Measurements from ENCODE around the gene NSUN7. TPM values are rescaled to one million over a fixed set of nuclear protein-coding genes. Genes with fewer than 3 reads are reported as not detected.

Gene NSUN7
- total RNA-seq, 1 experiment from 2014 or later = 6.7 TPM

- Histone ChIP-seq H3K4me2 (ENCODE audit: low read length) (no peak overlapping the region), H3K9ac (ENCODE audit: low read length) (no peak overlapping the region), H3K4me1 (ENCODE audit: insufficient read depth, low read length) (no peaks in the 10 kb centered on the region), H3K27ac (ENCODE audit: low read length) (no peak overlapping the region), H2AFZ (ENCODE audit: low read length) (no peak overlapping the region), H3K4me3 (ENCODE audit: low read length) (no peak overlapping the region), H3K9me2 (replicated peaks; ENCODE audit: low read length) (no peaks in the 10 kb centered on the region), H3K36me3 (ENCODE audit: low read depth, low read length) (no peaks in the 10 kb centered on the region), H3F3A (ENCODE audit: low read length, unreplicated experiment) (no peaks in the 10 kb centered on the region), H3K27me3 (ENCODE audit: low read length) (no peaks in the 10 kb centered on the region), H3K9me3 (ENCODE audit: low read length) (no peaks in the 10 kb centered on the region), H3K79me2 (ENCODE audit: low read length) (no peaks in the 10 kb centered on the region), H4K20me1 (ENCODE audit: low read length) (no peaks in the 10 kb centered on the region)
- intact Hi-C loops (cut with micrococcal nuclease) = loop anchor here (10.0 kb wide), 1 partner anchor 585 kb away; no protein-coding TSS in a partner anchor
- no peak for TF ChIP-seq EZH2phosphoT487 (IDR thresholded peaks at IDR 0.05; ENCODE audit: borderline replicate concordance, low read length)
- TF ChIP-seq CTCF (conservative IDR thresholded peaks at IDR 0.05; ENCODE audit: low read depth, low read length) = no peak
- no peak for TF ChIP-seq EZH2 (IDR thresholded peaks at IDR 0.05; ENCODE audit: low read length, unreplicated experiment)
- CTCF ChIA-PET = no interaction called here
- ATAC-seq = no peak
- no peak for DNase-seq
- POLR2A ChIA-PET (ENCODE audit: unreplicated experiment) = no interaction called here
- no TSS peak for BruUV-seq (replicated peaks)
Observed at GRCh38 chr4:40739347-40739746, 10.4 kb upstream of the NSUN7 start.

- POLR2A ChIA-PET (ENCODE audit: unreplicated experiment) = no interaction called here
- CTCF ChIA-PET = interaction anchor here (0.6 kb wide), 1 partner anchor 26 kb away, joined by 3 read pairs; no protein-coding TSS in a partner anchor
- no peaks in the 10 kb centered on the region for H3K9me3 ChIP-seq (ENCODE audit: low read length)
- H3K9me2 ChIP-seq (replicated peaks; ENCODE audit: low read length) = no peaks in the 10 kb centered on the region
- H3K36me3 ChIP-seq (ENCODE audit: low read depth, low read length) = no peaks in the 10 kb centered on the region
- H3K4me1 ChIP-seq (ENCODE audit: insufficient read depth, low read length) = no peaks in the 10 kb centered on the region
- DNase-seq (no peak), ATAC-seq (no peak)
- no peak overlapping the region for H3K9ac ChIP-seq (ENCODE audit: low read length)
- no peak overlapping the region for H3K4me2 ChIP-seq (ENCODE audit: low read length)
- no peaks in the 10 kb centered on the region for H4K20me1 ChIP-seq (ENCODE audit: low read length)
- H3K27me3 ChIP-seq (ENCODE audit: low read length) = no peaks in the 10 kb centered on the region
- H3K4me3 ChIP-seq (ENCODE audit: low read length) = no peak overlapping the region
- H3K27ac ChIP-seq (ENCODE audit: low read length) = no peak overlapping the region
- intact Hi-C loops (cut with micrococcal nuclease) = no loop called here
- no peaks in the 10 kb centered on the region for H3F3A ChIP-seq (ENCODE audit: low read length, unreplicated experiment)
- BruUV-seq (replicated peaks) = no TSS peak
- H2AFZ ChIP-seq (ENCODE audit: low read length) = no peak overlapping the region
- H3K79me2 ChIP-seq (ENCODE audit: low read length) = no peaks in the 10 kb centered on the region
- TF ChIP-seq CTCF (conservative IDR thresholded peaks at IDR 0.05; ENCODE audit: low read depth, low read length) (no peak), EZH2 (IDR thresholded peaks at IDR 0.05; ENCODE audit: low read length, unreplicated experiment) (no peak), EZH2phosphoT487 (IDR thresholded peaks at IDR 0.05; ENCODE audit: borderline replicate concordance, low read length) (no peak)
Observed at GRCh38 chr4:40744218-40744617, 5.5 kb upstream of the NSUN7 start.

- Histone ChIP-seq H3K4me3 (ENCODE audit: low read length) (no peak overlapping the region), H2AFZ (ENCODE audit: low read length) (no peak overlapping the region), H3K27ac (ENCODE audit: low read length) (no peak overlapping the region), H3K9me2 (replicated peaks; ENCODE audit: low read length) (no peaks in the 10 kb centered on the region), H3K9ac (ENCODE audit: low read length) (no peak overlapping the region), H3F3A (ENCODE audit: low read length, unreplicated experiment) (no peaks in the 10 kb centered on the region), H3K4me2 (ENCODE audit: low read length) (no peak overlapping the region), H3K36me3 (ENCODE audit: low read depth, low read length) (no peaks in the 10 kb centered on the region), H3K79me2 (ENCODE audit: low read length) (no peaks in the 10 kb centered on the region), H3K9me3 (ENCODE audit: low read length) (no peaks in the 10 kb centered on the region), H3K4me1 (ENCODE audit: insufficient read depth, low read length) (no peaks in the 10 kb centered on the region), H4K20me1 (ENCODE audit: low read length) (no peaks in the 10 kb centered on the region), H3K27me3 (ENCODE audit: low read length) (no peaks in the 10 kb centered on the region)
- POLR2A ChIA-PET (ENCODE audit: unreplicated experiment) = no interaction called here
- TF ChIP-seq EZH2phosphoT487 (IDR thresholded peaks at IDR 0.05; ENCODE audit: borderline replicate concordance, low read length) = no peak
- TF ChIP-seq EZH2 (IDR thresholded peaks at IDR 0.05; ENCODE audit: low read length, unreplicated experiment) = no peak
- TF ChIP-seq CTCF (conservative IDR thresholded peaks at IDR 0.05; ENCODE audit: low read depth, low read length) = no peak
- no peak for DNase-seq
- BruUV-seq (replicated peaks) = no TSS peak
- intact Hi-C loops (cut with micrococcal nuclease) = no loop called here
- no peak for ATAC-seq
- CTCF ChIA-PET = interaction anchor here (0.7 kb wide), 1 partner anchor 269 kb away, joined by 6 read pairs; no protein-coding TSS in a partner anchor
Observed at GRCh38 chr4:40745285-40745984, 4.3 kb upstream of the NSUN7 start.

All from PC-3 (cell line).